Activated CD8-positive, alpha-beta memory T cell treated with anti-CD3 and anti-CD28 coated beads, Interleukin-2, amount 50 U/mL, for 24 hours (primary cell): ENCODE data around the gene WDR5.

Experiments
- DNase-seq: peaks from one replicate; pipeline ENCODE4 v3.0.0-alpha.2; 2020; ENCODE audit errors: extremely low read depth

The WDR5 gene

DNA sequence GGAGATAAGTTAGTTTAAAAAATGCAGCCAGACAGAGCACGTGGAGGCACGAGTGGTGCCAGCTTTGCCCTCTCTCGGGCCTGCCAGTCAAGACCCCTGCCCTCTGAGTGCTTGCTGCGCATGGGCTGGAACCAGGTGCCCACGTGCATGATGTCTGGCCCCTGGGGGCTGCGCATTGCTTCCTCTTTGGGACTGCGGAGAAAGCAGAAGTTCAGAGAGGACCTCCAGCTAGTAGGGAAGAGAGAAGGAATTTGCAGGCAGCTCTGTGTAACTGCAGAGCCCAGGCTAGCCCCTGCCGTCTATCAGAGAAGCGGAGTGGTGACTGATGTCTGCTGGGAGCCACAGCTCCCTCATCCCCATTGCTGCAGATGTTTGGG is 38.2 kb downstream of the WDR5 start:
- no peak for DNase-seq

DNA sequence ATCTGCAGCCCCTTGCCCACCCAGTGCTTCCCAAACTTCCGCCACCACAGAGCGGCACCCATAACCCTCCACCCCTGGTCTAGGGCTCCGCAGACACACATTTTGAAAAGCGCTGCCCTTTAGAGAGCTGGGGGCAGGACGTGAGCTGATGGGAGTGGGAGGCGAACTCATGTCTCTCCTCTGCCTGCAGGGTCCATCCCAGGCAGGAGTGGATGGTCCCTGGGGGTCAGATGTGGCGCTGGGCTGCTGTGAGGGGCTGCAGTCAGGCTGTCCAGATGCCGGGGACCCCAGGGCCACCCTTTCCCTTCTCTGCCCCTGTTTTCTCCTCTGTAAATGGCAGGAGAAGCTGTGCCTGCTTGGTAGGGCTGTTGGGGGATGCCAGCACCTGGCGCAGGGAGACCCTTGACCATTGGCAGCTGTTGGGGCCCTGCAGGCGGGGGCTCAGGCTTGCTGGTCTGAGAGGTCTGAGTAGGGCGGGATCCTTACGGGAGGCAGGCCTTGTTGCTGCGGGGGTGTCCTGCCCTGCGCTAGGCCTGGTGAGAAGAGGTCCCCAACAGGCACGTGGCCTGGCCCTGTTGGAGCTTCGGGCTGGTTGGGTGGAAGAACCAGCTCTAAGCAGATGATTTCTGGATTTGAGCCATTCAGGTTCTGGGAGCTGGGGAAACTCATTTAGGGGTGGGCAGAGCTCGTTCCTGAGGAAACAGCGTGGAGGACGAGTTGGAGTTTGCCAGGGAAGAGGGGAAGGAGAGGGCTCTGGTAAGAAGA is 38.8 kb downstream of the WDR5 start:
- no peak for DNase-seq

DNA sequence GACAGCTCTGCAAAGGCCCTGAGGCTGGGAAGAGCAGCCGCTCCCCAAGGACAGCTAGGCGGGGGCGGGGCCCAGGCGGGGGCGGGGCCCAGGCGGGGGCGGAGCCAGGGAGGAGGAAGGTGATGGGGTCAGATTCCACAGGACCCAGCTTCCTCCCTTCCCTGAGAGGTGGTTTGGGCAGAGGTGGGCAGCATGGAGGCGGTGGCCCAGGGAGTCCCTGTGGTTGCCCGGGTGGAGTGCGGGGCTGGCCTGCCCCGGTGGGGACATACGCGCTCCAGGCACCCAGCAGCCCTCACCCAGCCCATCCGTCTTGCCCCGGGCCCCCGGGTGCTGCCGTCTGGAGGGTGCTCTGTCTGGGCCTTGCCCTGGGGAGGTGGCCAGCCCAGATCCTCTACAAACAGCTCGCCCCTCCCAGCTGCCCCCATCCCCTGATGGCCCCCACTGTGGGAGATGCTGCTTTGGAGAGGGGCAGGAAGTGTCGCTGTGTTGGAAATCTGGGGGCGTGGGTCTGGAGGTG is 39.5 kb downstream of the WDR5 start:
- no peak for DNase-seq

DNA sequence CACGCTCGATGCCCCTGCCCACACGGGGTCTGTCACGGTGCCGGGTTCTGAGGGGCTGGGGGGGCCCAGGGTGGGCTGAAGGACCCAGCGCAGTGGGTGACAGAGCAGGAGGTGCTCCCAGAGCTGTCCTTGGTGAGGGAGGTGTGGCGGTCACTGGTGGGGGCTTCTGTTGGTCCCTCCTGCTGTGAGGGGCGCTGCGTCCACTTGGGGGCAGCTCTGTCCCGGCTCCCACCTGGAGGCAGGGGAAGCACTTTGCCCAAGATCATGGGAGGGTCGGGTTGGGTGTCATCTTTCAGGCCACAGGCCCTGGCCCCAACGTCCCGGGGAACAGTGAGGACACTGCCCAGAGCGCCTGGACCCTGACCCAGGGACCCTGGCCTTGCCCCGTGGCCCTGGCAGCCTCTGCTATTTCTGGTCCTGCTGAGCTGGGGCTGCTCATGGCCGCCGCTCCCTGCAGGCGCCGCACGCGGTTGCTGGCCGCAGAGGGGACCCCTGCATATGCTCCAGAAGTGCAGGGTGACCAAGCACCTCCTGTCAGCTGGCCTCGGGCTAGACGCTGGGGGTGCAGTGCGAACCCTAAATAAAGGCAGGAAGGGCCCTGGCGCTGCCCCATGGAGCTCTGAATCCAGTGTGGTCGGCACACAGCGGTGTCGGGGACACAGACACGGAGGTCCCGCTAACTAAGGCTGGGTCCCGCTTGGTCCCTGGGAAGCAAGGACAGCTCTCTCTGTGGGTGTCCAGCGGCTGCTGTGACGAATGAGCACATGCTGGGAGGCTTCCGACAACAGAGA is 40.1 kb downstream of the WDR5 start:
- no peak for DNase-seq

DNA sequence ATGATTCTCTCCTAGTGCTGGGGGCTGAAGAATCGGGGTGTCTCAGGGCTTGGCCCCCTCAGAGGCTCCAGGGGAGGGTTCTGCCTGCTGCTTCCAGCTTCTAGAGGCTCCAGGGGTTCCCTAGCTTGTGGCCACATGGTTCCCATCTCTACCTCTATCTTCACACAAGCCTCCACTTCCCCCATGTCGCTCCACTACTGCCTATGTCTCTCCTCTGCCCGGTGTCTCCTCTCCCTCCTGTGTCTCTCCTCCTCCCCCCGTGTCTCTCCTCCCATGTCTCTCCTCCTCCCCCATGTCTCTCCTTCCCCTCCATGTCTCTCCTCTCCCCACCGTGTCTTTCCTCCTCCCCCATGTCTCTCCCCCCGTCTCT is 40.7 kb downstream of the WDR5 start:
- DNase-seq: no peak

DNA sequence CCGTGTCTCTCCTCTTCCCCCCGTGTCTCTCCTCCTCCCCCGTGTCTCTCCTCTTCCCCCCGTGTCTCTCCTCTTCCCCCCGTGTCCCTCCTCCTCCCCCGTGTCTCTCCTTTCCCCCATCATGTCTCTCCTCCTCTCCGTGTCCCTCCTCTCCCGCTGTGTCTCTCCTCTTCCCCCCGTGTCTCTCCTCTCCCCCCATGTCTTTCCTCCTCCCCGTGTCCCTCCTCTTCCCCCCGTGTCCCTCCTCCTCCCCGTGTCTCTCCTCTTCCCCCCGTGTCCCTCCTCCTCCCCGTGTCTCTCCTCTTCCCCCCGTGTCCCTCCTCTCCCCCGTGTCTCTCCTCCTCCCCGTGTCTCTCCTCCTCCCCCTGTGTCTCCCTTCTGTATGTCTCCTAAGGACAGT is 41.3 kb downstream of the WDR5 start:
- DNase-seq: no peak

DNA sequence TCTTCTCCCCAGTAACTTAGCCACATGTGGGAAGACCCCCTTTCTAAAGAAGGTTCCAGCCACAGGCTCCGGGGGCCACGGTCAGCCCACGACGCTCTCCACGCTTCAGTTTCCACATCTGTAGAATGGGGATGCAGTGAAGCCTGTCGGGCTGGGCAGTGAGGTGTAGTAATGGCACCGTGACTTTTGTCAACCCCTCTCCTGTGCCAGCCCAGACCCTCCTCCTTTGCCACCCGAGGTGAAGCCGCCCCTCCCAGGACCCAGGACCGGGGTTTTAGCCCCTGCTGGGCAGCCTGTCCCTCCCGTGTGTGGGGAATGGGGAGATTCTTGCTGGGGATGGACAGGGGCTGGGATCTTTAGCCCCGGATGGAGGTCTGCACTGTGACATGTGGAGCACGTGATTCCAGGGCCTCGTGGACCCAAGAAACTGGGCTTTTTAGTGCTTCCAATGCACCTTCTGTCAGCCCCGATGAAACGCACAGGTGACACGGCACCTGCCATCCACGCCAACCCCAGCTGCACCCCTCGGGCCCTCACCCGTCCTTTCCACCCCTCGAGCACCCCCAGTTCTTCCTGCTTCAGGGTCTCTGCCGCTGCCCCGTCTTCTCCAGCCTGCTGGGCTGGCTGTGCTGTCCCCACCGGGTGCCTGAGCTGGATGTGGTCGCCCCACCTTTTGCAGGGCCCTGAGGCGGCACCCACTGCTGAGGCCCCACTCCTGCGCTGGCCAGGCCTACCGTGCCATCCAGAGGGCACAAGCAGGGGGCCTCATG is 41.9 kb downstream of the WDR5 start:
- no peak for DNase-seq

DNA sequence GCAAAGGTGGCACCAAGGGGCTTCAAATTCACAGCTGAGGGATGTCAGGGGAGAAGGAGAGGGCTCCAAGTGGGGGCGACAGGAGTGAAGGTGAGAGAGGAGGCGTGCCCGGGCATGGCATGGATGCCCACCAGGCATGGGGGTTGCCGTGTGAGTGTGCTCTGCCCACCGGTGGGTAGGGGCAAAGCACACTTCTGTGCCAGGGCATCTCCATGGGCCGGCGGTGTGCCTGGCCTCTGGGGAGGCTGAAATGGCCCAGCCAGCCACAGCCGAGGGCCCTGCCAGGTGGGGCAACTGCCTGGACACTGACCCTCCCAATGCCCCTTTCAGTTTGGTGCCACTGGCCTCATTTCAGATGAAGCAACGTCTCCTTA is 42.5 kb downstream of the WDR5 start:
- DNase-seq: no peak

DNA sequence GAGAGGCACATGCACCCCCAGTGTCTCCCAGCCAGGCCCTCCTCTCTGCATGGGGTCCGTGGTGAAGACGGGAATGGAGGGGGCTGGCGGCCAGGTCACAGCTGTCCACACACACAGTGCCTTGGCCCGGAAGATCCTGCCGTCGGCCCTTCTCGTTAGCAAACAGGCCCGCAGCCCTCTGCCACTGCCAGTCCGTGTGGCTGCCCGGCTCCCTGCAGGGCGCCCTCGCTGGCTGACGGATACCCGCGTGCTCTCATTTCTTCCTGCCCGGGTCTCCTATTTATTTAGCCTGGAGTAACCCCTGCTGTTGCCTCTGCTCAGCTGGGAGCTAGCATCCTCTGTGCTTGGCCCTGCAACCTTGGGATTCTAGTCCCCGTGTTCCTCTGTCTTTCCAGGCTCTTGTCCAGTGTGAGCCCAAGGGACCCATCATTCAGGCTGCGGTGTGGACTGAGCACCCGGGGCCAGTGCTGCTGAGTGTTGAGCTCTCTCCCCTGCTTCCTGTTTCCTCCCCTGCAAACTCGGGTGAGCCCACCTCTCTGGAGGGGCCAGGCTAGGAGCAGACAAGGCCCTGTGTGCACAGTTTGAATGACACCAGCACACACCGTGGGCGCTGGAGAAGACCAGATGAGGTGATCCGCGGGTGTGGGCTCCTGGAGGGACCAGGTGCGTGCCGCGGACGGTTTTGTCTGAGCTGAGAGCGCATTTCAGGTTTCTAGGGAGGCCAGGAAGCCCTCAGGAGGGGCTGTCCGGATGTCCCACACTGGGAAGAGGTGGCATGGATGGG is 43.1 kb downstream of the WDR5 start:
- no peak for DNase-seq

DNA sequence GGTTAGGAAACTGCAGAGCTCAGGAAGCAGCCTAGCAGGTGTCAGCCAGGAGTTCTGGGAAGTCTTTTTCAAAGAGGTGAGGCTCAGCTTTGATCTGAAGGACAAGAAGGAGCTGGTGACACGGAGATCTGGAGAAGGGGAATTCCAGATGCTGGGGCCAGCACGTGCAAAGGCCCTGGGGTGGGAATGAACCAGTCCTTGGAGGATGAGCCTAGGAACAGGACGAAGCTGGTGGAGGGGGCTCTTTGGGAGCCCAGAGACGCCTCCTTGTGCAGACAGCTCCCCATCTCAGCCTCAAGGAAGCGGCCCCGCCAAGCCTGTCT is 43.7 kb downstream of the WDR5 start:
- no peak for DNase-seq

DNA sequence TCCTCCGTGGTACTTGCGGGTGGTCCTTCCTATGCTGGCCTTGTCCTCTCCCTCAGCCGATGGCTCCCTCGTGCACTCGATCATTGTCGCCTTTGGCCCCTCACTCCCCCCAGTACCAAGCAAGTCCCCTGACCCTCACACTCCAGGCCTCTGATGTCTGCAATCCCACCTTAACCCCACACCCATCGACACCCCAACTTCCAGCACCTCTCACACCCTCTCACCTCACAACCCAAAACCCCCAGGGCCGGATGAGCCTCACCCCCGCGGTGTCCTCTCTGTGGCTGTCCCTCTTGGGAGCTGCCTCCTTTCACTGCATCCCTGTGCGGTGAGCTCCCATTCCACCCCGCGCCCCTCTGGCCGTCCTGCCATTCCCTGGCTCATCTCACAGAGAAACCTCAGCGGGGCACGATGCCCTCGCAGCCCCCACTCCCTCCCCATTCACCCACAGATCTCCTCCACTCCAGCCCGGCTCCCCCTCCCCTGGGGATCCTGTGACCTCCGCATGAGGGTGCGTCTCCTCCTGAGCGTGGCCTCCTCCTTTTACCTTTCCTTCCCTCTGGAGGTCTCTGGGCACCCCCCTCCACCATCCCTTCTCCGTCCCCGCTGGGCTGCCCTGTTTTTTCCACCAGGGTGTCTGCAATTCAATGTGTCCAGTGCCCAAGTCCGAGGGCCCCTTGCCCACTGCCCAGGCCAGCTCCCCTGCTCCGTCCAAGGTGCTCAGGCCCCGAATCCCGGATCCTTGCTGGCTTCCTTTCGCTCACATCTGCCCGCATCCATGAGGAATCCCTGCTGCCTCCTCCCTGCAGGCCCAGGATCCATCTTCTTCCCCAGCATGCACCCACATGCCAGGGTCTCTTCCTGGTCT is 44.3 kb downstream of the WDR5 start:
- DNase-seq: no peak

DNA sequence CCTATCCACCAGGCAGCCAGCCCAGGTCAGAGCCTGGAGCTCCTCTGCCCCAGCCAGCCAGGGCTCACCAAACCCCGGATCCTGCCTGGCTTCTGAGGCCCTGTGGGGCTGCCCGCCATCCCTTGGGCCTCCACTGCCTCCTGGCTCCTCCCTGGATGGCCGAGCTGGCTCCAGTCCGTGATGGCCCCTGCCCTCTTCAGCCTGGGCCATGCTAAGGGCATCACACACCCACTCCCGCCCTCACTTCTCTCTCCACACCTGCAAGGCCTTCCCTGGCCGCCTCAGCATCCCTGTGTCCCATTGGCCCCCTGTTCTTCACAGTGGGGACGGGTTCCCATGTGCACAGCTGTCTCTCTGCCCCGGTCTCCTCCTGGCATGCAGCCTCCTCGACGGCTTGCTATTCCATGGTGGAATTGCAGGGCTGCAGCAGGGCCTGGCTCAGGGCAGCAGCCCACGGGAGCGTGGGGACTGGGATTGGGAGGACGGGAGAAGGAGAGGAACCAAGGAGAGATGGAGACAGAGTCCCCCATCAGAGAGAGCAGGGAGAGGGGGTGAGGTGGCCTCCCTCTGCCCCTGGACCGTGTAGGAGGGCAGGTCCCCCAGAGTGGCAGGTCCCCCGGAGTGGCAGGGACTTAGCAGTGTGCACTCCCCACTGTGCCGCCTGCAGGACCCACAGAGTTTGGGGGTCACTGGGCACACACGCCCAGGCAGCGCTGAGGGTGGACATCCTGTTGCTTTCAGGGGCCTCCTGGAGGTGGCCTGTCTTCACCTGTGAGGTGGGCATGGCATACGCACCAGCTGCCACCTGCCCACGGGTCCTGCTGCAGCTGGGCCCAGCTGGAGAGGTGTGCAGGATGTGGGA is 45.1 kb downstream of the WDR5 start:
- DNase-seq: no peak

DNA sequence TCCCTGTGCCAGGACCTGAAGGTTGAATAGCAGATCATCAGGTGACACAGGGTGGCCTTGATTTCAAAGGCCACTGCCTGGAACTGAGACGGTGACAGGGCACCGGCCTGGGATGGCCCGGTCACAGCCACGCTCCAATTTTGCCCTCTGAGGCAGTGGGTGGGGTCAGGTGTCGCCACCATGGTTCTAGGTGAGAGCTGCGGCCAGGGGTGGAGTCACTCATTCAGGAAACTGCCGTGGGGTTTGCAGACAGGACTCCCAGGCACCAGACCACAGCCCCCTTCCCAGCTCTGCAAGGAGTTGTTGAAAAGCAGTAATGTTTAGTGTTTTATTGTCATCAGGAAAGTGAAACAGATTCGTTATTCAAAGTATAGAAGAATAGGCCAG is 45.8 kb downstream of the WDR5 start:
- no peak for DNase-seq

DNA sequence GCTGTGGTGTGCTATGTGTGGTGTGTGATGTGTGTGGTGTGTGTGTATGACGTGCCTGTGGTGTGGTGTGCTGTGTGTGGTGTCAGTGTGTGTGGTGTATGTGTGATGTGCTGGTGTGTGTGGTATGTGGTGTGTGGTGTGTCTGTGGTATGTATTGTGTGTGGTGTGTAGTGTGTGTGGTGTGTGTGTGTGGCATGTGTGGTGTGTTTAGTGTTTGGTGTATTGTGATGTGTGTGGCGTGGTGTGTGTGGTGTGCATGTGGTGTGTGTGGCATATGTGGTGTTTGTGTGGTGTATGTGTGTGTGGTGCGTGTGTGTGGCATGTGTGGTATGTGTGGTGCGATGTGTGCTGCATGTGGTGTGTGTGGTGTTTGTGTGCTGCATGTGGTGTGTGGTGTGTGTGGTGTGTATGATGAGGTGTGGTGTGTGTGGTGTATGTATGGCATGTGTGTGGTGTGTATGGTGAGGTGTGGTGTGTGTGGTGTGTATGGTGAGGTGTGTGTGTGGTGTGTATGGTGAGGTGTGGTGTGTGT is 46.7 kb downstream of the WDR5 start:
- DNase-seq: no peak

DNA sequence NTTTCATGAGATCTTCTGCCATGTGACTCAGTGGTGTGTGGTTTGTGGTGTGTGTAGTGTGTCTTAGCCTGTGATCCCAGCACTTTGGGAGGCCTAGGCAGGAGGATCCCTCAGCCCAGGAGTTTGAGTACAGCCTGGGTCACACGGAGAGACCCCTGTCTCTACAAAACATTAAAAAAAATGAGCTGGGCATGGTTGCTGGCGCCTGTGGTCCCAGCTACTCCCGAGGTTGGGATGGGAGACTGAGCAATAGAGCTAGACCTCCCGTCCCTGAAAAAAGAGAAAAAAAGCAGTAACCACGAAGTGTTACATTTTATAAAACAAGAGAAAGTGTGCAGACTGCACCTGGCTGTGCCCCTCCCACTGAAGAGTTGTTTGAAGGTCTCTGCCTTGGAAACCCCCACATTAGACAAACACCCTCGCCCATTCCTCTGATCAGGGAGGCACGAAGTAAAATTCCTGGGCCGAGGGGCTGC is 49.7 kb downstream of the WDR5 start:
- no peak for DNase-seq

DNA sequence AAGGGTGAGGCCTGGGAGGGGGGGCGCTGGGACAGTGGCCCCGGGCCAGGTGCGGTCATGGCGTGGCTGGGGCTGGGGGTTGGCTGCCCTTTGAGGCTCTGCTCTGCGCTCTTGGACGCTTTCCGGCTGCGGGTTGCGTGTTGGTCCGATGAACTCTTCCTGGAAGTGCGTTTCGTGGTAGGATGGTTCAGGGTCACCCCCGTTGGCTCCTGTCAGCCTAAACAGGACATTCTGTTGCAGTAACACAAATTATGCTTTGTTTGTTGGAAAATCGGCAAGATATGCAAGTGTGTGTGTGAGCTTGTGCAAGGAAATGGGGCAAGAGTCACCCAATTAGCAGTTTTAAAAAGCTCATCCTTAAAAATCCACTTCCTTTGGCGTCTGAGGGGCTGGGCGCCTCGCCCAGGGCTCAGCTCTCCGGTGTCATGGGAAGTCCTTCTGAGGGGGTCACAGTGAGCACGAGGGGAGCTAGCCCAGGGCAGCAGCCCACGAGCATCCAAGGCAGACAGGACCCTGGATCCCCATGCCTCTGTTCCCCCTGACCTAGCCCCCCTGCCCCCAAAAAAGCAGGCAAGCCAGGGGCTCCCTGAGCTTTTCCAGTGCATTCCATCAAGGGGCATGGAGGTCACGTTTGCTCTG is 50.7 kb downstream of the WDR5 start:
- DNase-seq: no peak

DNA sequence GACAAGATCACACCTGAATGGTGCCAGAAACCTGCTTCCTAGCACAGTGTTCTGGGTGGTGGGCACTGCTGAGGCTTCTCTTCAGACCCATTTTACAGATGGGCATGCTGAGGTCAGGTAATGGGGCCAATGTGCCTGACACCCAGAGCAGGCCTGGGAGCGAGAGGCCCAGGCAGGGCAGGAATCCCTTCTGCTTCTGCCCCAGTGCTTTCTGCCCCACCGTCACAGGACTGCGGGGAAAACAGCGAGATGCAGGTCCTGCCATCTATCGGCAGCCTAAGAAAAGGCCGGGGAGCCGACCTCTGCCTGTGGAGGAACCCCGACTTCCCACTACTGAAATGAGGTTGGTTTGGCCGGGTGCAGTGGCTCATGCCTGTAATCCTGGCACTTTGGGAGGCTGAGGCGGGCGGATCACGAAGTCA is 51.2 kb downstream of the WDR5 start:
- DNase-seq: no peak

DNA sequence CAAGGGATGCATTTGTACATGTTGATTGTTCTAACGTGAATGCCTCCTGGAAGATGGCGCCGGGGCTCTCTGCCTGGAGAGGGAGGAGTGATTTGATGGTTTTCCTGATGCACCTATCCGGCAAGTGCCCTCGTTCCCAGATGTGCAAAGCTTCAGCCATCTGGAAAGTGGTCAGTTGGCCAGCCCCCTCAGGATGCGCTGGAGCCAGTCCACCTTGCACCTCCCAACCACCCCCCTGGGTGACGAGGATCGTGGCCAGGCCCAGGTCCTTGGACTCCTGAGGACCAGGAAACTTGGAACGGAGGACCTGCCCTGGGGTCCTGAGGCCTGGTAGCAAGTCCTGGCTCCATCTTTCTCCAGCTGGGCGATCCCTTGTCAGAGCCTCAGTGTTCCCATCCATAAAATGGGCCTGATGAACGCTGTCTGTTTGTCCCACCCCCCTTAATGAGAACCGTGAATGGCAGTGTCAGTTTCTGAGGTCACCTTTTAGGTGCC is 52.1 kb downstream of the WDR5 start:
- no peak for DNase-seq
